ENCODE measurements around the gene HIBCH. TPM values are rescaled to one million over a fixed set of nuclear protein-coding genes. Genes with fewer than 3 reads are reported as not detected.

The HIBCH gene
- total RNA-seq, 1 donor, result 14.5 TPM

- Histone ChIP-seq H3K4me3 (ENCODE audit: insufficient read depth, low read length) (no peak overlapping the region), H3K79me2 (ENCODE audit: insufficient read depth, low read length) (no peaks in the 10 kb centered on the region), H3K27ac (ENCODE audit: low read depth, low read length) (no peak overlapping the region), H4K20me1 (ENCODE audit: insufficient read depth, low read length) (no peaks in the 10 kb centered on the region), H3K9me3 (ENCODE audit: low read depth, low read length) (no peaks in the 10 kb centered on the region), H3K27me3 (ENCODE audit: insufficient read depth, low read length) (no peaks in the 10 kb centered on the region), H3K36me3 (ENCODE audit: insufficient read depth, low read length) (no peaks in the 10 kb centered on the region), H2AFZ (ENCODE audit: low read length) (no peak overlapping the region), H3K4me2 (ENCODE audit: insufficient read depth, low read length) (no peak overlapping the region), H3K4me1 (ENCODE audit: insufficient read depth, low read length) (peaks cover 22% of the 10 kb centered on the region)
- TF ChIP-seq, protein P1, sequence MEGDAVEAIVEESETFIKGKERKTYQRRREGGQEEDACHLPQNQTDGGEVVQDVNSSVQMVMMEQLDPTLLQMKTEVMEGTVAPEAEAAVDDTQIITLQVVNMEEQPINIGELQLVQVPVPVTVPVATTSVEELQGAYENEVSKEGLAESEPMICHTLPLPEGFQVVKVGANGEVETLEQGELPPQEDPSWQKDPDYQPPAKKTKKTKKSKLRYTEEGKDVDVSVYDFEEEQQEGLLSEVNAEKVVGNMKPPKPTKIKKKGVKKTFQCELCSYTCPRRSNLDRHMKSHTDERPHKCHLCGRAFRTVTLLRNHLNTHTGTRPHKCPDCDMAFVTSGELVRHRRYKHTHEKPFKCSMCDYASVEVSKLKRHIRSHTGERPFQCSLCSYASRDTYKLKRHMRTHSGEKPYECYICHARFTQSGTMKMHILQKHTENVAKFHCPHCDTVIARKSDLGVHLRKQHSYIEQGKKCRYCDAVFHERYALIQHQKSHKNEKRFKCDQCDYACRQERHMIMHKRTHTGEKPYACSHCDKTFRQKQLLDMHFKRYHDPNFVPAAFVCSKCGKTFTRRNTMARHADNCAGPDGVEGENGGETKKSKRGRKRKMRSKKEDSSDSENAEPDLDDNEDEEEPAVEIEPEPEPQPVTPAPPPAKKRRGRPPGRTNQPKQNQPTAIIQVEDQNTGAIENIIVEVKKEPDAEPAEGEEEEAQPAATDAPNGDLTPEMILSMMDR (IDR thresholded peaks at IDR 0.05; ENCODE audit: extremely low read depth, low read depth, low read length), result no peak
- DNase-seq (ENCODE audit: insufficient read length, low spot score, missing footprints), result no peak
These were observed 117.6 kb downstream of the HIBCH start for GRCh38 chr2:190202018-190202417.

DNA sequence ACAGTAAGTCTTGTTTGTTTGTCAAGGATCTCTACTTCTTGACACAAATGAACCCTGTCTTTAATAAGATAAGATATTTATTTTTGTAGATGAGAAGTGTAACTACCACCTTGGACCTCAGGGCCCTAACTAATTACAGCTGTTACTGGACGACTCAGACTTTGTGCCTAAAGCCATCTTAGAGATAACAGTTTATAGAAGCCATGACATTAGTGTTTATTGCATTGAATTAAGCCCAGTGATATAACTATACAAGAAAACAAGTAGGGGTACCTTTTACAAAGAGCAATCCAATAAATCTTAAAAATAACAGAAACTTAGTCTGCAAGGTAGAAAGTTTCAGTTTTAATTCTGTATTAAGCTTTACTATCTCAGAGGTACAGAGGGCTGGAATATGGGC, 119.0 kb downstream of the HIBCH start:
- H3K36me3 ChIP-seq (ENCODE audit: insufficient read depth, low read length), result no peaks in the 10 kb centered on the region
- no peak for DNase-seq (ENCODE audit: insufficient read length, low spot score, missing footprints)
- no peak overlapping the region for H3K27ac ChIP-seq (ENCODE audit: low read depth, low read length)
- H2AFZ ChIP-seq (ENCODE audit: low read length), result no peak overlapping the region
- H3K9me3 ChIP-seq (ENCODE audit: low read depth, low read length), result no peaks in the 10 kb centered on the region
- no peaks in the 10 kb centered on the region for H4K20me1 ChIP-seq (ENCODE audit: insufficient read depth, low read length)
- no peaks in the 10 kb centered on the region for H3K27me3 ChIP-seq (ENCODE audit: insufficient read depth, low read length)
- H3K4me3 ChIP-seq (ENCODE audit: insufficient read depth, low read length), result no peak overlapping the region
- no peaks in the 10 kb centered on the region for H3K79me2 ChIP-seq (ENCODE audit: insufficient read depth, low read length)
- TF ChIP-seq, protein P1 (IDR thresholded peaks at IDR 0.05; ENCODE audit: extremely low read depth, low read depth, low read length), result no peak
- H3K4me2 ChIP-seq (ENCODE audit: insufficient read depth, low read length), result no peak overlapping the region
- peaks cover 21% of the 10 kb centered on the region for H3K4me1 ChIP-seq (ENCODE audit: insufficient read depth, low read length)

- H3K9me3 ChIP-seq (ENCODE audit: low read depth, low read length), result no peaks in the 10 kb centered on the region
- TF ChIP-seq, protein P1 (IDR thresholded peaks at IDR 0.05; ENCODE audit: extremely low read depth, low read depth, low read length), result no peak
- H3K4me3 ChIP-seq (ENCODE audit: insufficient read depth, low read length), result no peak overlapping the region
- H3K79me2 ChIP-seq (ENCODE audit: insufficient read depth, low read length), result no peaks in the 10 kb centered on the region
- H3K36me3 ChIP-seq (ENCODE audit: insufficient read depth, low read length), result no peaks in the 10 kb centered on the region
- H2AFZ ChIP-seq (ENCODE audit: low read length), result no peak overlapping the region
- H3K27ac ChIP-seq (ENCODE audit: low read depth, low read length), result no peak overlapping the region
- H3K4me2 ChIP-seq (ENCODE audit: insufficient read depth, low read length), result no peak overlapping the region
- DNase-seq (ENCODE audit: insufficient read length, low spot score, missing footprints), result no peak
- no peaks in the 10 kb centered on the region for H3K27me3 ChIP-seq (ENCODE audit: insufficient read depth, low read length)
- peaks cover 20% of the 10 kb centered on the region for H3K4me1 ChIP-seq (ENCODE audit: insufficient read depth, low read length)
- no peaks in the 10 kb centered on the region for H4K20me1 ChIP-seq (ENCODE audit: insufficient read depth, low read length)
These were observed 120.1 kb downstream of the HIBCH start for GRCh38 chr2:190199530-190199929.

GRCh38 chr2:190199109-190199508, 120.5 kb downstream of the HIBCH start:
- no peaks in the 10 kb centered on the region for H3K9me3 ChIP-seq (ENCODE audit: low read depth, low read length)
- no peak overlapping the region for H2AFZ ChIP-seq (ENCODE audit: low read length)
- no peak overlapping the region for H3K4me3 ChIP-seq (ENCODE audit: insufficient read depth, low read length)
- H3K79me2 ChIP-seq (ENCODE audit: insufficient read depth, low read length), result no peaks in the 10 kb centered on the region
- no peaks in the 10 kb centered on the region for H4K20me1 ChIP-seq (ENCODE audit: insufficient read depth, low read length)
- H3K36me3 ChIP-seq (ENCODE audit: insufficient read depth, low read length), result no peaks in the 10 kb centered on the region
- DNase-seq (ENCODE audit: insufficient read length, low spot score, missing footprints), result no peak
- H3K4me2 ChIP-seq (ENCODE audit: insufficient read depth, low read length), result no peak overlapping the region
- no peaks in the 10 kb centered on the region for H3K27me3 ChIP-seq (ENCODE audit: insufficient read depth, low read length)
- TF ChIP-seq, protein P1 (IDR thresholded peaks at IDR 0.05; ENCODE audit: extremely low read depth, low read depth, low read length), result no peak
- H3K27ac ChIP-seq (ENCODE audit: low read depth, low read length), result no peak overlapping the region
- peaks cover 20% of the 10 kb centered on the region for H3K4me1 ChIP-seq (ENCODE audit: insufficient read depth, low read length)

All from osteoblast (primary cell).